ENCODE data around the gene AACS. TPM values are rescaled to one million over a fixed set of nuclear protein-coding genes. Genes with fewer than 3 reads are reported as not detected.
A peak's percentile ranks its signal among the peaks of the same experiment; 100 is the strongest.
"Not testable (repeated sequence)": the region's sequence is repeated elsewhere in the genome, so short reads cannot be mapped to it uniquely, and the experiment has no call there.

Gene AACS
- total RNA-seq, 1 donor from 2014 or later = 34.6 TPM

DNA sequence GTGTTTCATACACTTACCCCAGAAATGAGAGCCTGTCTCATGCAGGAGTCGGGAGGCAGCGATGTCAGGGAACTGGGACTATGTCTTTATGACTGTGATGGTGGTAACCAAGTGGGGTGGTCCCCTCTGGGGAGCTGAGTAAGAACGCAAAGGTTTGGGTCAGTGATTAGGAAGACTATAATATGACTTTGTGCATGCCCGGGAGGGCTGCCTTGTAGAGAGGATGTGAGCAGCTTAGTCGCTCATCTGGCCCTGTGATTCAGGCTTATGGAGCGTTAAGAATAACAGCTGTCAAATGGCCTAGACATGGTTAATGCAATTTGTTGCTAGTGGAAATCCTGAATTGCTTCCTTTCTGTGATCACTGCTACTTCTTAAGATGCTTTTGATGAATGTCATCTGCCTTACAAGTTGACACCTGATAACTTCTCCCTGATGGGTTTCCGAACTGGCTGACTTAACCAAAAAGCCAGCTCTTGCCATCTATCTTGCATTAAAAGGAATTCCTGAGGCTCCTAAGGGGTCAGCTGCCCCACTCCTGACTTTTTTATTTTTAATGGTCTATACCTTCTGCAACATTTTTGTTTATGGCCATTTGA is 35.4 kb upstream of the AACS start:
- Mint-ChIP-seq H3K4me1 (no peaks in the 10 kb centered on the region), H3K9me3 (peaks cover 1% of the 10 kb centered on the region), H3K27me3 (ENCODE audit: low read depth) (no peaks in the 10 kb centered on the region), H3K27ac (no peak overlapping the region), H3K4me3 (no peak overlapping the region), H3K36me3 (no peaks in the 10 kb centered on the region)
- TF ChIP-seq, protein P1, sequence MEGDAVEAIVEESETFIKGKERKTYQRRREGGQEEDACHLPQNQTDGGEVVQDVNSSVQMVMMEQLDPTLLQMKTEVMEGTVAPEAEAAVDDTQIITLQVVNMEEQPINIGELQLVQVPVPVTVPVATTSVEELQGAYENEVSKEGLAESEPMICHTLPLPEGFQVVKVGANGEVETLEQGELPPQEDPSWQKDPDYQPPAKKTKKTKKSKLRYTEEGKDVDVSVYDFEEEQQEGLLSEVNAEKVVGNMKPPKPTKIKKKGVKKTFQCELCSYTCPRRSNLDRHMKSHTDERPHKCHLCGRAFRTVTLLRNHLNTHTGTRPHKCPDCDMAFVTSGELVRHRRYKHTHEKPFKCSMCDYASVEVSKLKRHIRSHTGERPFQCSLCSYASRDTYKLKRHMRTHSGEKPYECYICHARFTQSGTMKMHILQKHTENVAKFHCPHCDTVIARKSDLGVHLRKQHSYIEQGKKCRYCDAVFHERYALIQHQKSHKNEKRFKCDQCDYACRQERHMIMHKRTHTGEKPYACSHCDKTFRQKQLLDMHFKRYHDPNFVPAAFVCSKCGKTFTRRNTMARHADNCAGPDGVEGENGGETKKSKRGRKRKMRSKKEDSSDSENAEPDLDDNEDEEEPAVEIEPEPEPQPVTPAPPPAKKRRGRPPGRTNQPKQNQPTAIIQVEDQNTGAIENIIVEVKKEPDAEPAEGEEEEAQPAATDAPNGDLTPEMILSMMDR (IDR thresholded peaks at IDR 0.05; ENCODE audit: unreplicated experiment) = no peak
- DNase-seq (ENCODE audit: low spot score in 2 of 2, unreplicated experiment in 2 of 2) = no peak

DNA sequence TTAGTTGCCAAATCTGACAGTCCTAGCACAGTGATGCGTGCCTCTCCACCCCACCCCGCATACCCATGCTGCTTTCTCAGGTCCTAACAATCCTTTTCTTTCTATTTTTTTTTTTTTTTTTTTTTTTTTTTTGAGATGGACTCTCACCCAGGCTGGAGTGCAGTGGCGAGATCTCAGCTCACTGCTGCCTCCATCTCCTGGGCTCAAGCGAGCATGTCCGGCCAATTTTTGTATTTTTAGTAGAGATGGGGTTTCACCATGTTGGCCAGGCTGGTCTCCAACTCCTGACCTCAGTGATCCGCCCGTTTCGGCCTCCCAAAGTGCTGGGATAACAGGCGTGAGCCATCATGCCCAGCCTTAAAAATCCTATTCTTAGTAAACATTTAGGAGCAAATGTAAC is 33.8 kb upstream of the AACS start:
- not testable (repeated sequence) for DNase-seq (ENCODE audit: low spot score in 2 of 2, unreplicated experiment in 2 of 2); H3K36me3 Mint-ChIP-seq; H3K4me3 Mint-ChIP-seq; H3K27me3 Mint-ChIP-seq (ENCODE audit: low read depth); H3K4me1 Mint-ChIP-seq; H3K27ac Mint-ChIP-seq; H3K9me3 Mint-ChIP-seq

DNA sequence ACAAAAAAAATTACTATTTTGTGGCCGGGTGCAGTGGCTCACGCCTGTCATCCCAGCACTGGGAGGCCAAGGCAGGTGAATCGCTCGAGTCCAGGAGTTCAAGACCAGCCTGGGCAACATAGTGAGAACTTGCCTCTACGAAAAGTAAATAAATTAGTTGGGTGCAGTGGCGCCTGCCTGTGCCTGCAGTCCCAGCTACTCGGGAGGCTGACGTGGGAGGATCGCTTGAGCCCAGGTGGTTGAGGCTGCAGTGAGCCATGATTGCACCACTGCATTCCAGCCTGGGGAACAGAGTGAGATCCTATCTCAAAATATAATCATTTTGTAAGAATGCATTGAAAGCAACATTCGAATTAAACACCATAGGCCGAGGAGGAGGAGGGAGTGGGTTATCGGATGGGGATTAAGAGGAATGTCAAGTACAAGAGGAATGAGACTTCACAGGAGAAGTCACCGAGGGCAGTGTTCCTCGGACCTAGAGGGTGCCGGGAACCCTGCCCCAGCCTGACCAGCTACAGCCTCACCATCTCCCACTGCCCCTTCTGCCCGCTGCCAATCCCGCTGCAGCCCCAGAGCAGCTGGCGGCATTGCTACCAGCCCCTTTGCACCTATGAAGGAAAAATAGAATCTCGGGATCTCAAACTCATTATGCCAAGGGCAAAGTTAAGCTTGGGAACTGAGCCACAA is 32.6 kb upstream of the AACS start:
- H3K4me3 Mint-ChIP-seq = no peak overlapping the region
- no peak for DNase-seq (ENCODE audit: low spot score in 2 of 2, unreplicated experiment in 2 of 2)
- H3K36me3 Mint-ChIP-seq = peaks cover 2% of the 10 kb centered on the region
- no peak overlapping the region for H3K27ac Mint-ChIP-seq
- no peaks in the 10 kb centered on the region for H3K4me1 Mint-ChIP-seq
- TF ChIP-seq, protein P1 (IDR thresholded peaks at IDR 0.05; ENCODE audit: unreplicated experiment) = no peak
- no peaks in the 10 kb centered on the region for H3K27me3 Mint-ChIP-seq (ENCODE audit: low read depth)
- peaks cover 5% of the 10 kb centered on the region for H3K9me3 Mint-ChIP-seq

DNA sequence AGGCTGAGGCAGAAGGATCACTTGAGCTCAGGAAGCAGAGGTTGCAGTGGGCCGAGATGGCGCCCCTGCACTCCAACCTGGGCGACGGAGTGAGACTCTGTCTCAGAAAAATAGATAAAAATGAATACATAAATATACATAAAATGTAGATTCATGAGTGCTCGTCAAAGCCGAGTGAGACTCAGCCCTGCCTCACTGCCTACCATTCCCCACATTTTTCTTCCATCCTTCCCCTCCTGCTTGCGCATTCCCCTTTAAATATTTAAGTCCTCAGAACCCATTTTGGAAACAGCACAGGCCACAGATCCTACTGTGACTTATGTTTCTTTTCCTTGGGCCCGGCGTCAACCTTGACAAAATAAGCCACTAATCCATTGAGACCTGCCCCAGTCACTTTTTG is 31.9 kb upstream of the AACS start:
- TF ChIP-seq, protein P1 (IDR thresholded peaks at IDR 0.05; ENCODE audit: unreplicated experiment) = no peak

DNA sequence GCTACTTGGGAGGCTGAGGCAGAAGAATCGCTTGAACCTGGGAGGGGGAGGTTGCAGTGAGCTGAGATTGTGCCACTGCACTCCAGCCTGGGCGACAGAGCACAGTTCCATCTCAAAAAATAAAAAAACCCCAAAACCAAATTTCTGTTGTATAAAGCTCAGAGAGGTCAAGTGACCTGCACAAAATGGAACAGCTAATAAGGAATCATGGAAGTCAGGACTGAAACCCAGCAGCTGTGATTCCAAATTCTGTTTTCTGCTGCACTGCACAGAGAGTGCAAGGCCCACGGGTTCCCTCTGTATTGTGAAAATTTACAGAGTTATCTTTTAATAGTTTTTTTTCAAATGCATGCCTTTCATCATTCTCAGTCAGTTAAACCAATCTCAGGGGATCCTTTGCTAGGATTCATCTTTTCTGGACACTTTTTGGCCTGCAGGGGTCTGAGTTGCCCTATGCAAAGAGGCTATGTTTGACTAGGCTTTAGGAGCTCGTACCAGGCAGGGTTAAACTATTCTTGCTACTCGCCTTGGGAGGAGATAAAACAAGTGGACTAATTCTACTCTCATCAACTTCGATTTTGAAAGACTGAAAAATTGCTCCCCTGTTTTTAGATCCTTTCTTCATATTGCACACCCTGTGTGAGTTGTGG is 26.1 kb upstream of the AACS start:
- DNase-seq (ENCODE audit: low spot score in 2 of 2, unreplicated experiment in 2 of 2) = no peak
- Mint-ChIP-seq H3K27me3 (ENCODE audit: low read depth) (no peaks in the 10 kb centered on the region), H3K4me1 (no peaks in the 10 kb centered on the region), H3K36me3 (peaks cover 2% of the 10 kb centered on the region), H3K27ac (no peak overlapping the region), H3K9me3 (peaks cover 5% of the 10 kb centered on the region), H3K4me3 (no peak overlapping the region)
- TF ChIP-seq, protein P1 (IDR thresholded peaks at IDR 0.05; ENCODE audit: unreplicated experiment) = no peak

More for the DNA sequence above, 31.9 kb upstream of the AACS start:
- no peak overlapping the region for H3K27ac Mint-ChIP-seq
- no peaks in the 10 kb centered on the region for H3K4me1 Mint-ChIP-seq
- no peak overlapping the region for H3K4me3 Mint-ChIP-seq
- DNase-seq (ENCODE audit: low spot score in 2 of 2, unreplicated experiment in 2 of 2) = no peak
- peaks cover 2% of the 10 kb centered on the region for H3K36me3 Mint-ChIP-seq
- peaks cover 5% of the 10 kb centered on the region for H3K9me3 Mint-ChIP-seq
- no peaks in the 10 kb centered on the region for H3K27me3 Mint-ChIP-seq (ENCODE audit: low read depth)

DNA sequence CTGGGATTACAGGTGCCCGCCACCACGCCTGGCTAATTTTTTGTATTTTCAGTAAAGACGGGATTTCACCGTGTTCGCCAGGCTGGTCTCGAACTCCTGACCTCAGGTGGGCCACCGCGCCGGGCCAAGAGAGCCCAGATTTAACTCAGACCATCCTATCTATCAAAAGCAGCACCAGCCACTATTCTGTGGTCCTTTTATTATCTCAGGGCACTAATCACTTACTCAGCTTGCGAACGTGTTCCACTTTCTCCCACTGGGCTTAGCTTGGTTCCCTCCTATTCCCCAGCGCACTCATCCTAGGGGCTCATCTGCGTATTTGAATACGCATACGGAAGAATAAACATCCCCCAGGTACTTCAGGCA is 16.2 kb upstream of the AACS start:
- Mint-ChIP-seq H3K4me1 (no peaks in the 10 kb centered on the region), H3K27ac (no peak overlapping the region), H3K27me3 (ENCODE audit: low read depth) (no peaks in the 10 kb centered on the region), H3K9me3 (no peaks in the 10 kb centered on the region), H3K4me3 (peak overlapping the region; percentile 64), H3K36me3 (no peaks in the 10 kb centered on the region)
- TF ChIP-seq, protein P1 (IDR thresholded peaks at IDR 0.05; ENCODE audit: unreplicated experiment) = no peak
- DNase-seq (ENCODE audit: low spot score in 2 of 2, unreplicated experiment in 2 of 2) = no peak

All from mesothelial cell of epicardium (in vitro differentiated cells).